ENCODE data around the gene MAST4.

- TF ChIP-seq, protein P1, sequence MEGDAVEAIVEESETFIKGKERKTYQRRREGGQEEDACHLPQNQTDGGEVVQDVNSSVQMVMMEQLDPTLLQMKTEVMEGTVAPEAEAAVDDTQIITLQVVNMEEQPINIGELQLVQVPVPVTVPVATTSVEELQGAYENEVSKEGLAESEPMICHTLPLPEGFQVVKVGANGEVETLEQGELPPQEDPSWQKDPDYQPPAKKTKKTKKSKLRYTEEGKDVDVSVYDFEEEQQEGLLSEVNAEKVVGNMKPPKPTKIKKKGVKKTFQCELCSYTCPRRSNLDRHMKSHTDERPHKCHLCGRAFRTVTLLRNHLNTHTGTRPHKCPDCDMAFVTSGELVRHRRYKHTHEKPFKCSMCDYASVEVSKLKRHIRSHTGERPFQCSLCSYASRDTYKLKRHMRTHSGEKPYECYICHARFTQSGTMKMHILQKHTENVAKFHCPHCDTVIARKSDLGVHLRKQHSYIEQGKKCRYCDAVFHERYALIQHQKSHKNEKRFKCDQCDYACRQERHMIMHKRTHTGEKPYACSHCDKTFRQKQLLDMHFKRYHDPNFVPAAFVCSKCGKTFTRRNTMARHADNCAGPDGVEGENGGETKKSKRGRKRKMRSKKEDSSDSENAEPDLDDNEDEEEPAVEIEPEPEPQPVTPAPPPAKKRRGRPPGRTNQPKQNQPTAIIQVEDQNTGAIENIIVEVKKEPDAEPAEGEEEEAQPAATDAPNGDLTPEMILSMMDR (IDR thresholded peaks at IDR 0.05): no peak
- TF ChIP-seq POLR2AphosphoS5 (IDR thresholded peaks at IDR 0.05) (no peak), POLR2A (IDR thresholded peaks at IDR 0.05) (no peak)
These were observed 516 bp downstream of the MAST4 start for GRCh38 chr5:66596636-66597182.

Measured in gastroesophageal sphincter (tissue), 3 donors.